VCaP (cell line): ENCODE data around the gene HYKK.

Source experiments
- H3K27ac ChIP-seq: fragments of 450-650 bp; 2 replicates; pipeline ENCODE4 v1.5.1; 2017
- TF ChIP-seq, protein P1 (sequence below): fragments of 450-650 bp; conservative IDR thresholded peaks from 2 replicates; pipeline ENCODE4 v1.5.1; 2017; ENCODE audit warnings: mild to moderate bottlenecking, moderate library complexity

Gene HYKK

DNA sequence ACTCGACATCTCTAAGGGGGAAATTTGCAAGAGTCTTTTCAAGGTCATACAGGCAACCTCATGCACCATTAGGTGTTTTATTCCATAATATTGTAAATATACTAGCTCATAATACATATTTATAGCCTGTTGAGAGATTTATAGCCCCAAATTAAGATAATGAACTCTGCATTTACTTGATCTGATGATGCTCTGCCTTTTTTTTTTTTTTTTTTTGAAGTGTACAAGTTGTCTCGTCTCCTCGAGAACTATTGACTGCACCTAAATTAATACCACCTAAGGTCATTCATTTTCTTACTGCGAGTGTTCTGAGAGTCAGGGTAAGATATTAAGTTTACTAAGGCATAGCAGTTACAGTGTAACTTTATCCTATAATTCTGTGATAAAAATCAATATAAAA is 64.0 kb downstream of the HYKK start:
- no peak overlapping the region for H3K27ac ChIP-seq
- TF ChIP-seq, protein P1, sequence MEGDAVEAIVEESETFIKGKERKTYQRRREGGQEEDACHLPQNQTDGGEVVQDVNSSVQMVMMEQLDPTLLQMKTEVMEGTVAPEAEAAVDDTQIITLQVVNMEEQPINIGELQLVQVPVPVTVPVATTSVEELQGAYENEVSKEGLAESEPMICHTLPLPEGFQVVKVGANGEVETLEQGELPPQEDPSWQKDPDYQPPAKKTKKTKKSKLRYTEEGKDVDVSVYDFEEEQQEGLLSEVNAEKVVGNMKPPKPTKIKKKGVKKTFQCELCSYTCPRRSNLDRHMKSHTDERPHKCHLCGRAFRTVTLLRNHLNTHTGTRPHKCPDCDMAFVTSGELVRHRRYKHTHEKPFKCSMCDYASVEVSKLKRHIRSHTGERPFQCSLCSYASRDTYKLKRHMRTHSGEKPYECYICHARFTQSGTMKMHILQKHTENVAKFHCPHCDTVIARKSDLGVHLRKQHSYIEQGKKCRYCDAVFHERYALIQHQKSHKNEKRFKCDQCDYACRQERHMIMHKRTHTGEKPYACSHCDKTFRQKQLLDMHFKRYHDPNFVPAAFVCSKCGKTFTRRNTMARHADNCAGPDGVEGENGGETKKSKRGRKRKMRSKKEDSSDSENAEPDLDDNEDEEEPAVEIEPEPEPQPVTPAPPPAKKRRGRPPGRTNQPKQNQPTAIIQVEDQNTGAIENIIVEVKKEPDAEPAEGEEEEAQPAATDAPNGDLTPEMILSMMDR, result no peak

DNA sequence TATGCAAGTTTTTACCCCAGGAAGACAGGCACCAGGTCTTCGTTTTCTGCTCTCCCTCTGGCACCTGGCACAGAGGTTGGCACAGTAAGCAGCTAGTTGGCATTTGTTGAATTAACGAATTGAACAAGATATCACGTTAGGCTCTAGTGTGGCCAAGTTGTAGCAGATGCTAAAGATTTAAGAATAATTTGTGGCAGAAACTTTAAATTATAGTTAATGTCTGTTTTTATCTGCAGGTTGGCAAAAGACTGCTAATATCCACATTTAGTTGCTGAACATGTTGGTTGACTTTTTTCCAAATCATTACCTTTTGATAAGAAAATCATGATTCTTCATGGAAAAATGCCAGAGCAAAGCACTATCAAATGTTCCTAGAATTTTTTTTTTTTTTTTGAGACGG is 66.0 kb downstream of the HYKK start:
- H3K27ac ChIP-seq, result no peak overlapping the region
- TF ChIP-seq, protein P1, result no peak

DNA sequence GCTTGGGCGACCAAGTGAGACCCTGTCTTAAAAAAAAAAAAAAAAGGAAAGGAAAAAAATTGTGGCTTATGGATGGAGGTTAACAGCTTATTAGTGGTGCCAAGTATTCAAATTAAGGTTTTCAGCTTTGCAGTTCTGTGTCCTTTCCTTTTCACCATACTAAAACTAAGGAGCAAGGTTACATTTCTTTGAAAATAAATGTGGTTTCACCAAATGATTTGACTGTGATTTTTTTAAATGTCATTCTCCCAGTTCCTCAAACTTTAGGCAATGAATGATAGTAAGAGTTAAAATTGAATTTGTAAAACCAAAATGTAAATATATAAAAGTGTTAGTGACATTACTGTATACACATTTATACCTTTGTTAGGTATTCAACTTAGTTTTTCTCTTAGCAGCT is 67.6 kb downstream of the HYKK start:
- H3K27ac ChIP-seq, result no peak overlapping the region
- TF ChIP-seq, protein P1, result no peak
